Endodermal cell (in vitro differentiated cells): ENCODE results near the gene PDF. TPM values are rescaled to one million over a fixed set of nuclear protein-coding genes. Genes with fewer than 3 reads are reported as not detected.

ENCODE experiments used
- DNase-seq: peaks from one replicate; pipeline ENCODE4 v3.0.0-alpha.2; 2017
- H3K27ac ChIP-seq: 2 replicates; pipeline ENCODE4 v1.5.1; 2013; ENCODE audit warnings: mild to moderate bottlenecking, low read depth, low read length, moderate library complexity
- H3K27me3 ChIP-seq: 2 replicates; pipeline ENCODE4 v1.6.1; 2013; ENCODE audit warnings: mild to moderate bottlenecking, low read length, moderate library complexity; ENCODE audit not compliant: insufficient read depth, control insufficient read depth, poor library complexity, severe bottlenecking
- H3K36me3 ChIP-seq: 2 replicates; pipeline ENCODE4 v1.7.0; 2013; ENCODE audit warnings: mild to moderate bottlenecking, low read length, moderate library complexity; ENCODE audit not compliant: control insufficient read depth, insufficient read depth
- H3K4me1 ChIP-seq: one replicate; pipeline ENCODE4 v1.7.0; 2013; ENCODE audit warnings: low read length; ENCODE audit not compliant: control insufficient read depth, insufficient read depth
- H3K4me3 ChIP-seq: 2 replicates; pipeline ENCODE4 v1.5.1; 2013; ENCODE audit warnings: mild to moderate bottlenecking, low read length, moderate library complexity
- H3K9ac ChIP-seq: 2 replicates; pipeline ENCODE4 v1.6.1; 2013; ENCODE audit warnings: mild to moderate bottlenecking, low read length, moderate library complexity; ENCODE audit not compliant: poor library complexity, severe bottlenecking; ENCODE audit errors: extremely low read depth
- H3K9me3 ChIP-seq: 2 replicates; pipeline ENCODE4 v1.6.1; 2013; ENCODE audit warnings: mild to moderate bottlenecking, low read length, moderate library complexity; ENCODE audit not compliant: control insufficient read depth
- H3K27ac Mint-ChIP-seq: 2 replicates; pipeline ENCODE4 v1.8.0; 2020; ENCODE audit warnings: mixed read lengths
- H3K27me3 Mint-ChIP-seq: 2 replicates; pipeline ENCODE4 v1.8.0; 2021; ENCODE audit warnings: mild to moderate bottlenecking, mixed read lengths; ENCODE audit not compliant: insufficient read depth
- H3K36me3 Mint-ChIP-seq: 2 replicates; pipeline ENCODE4 v1.8.0; 2020; ENCODE audit warnings: low read depth, mixed read lengths
- H3K4me1 Mint-ChIP-seq: 2 replicates; pipeline ENCODE4 v1.8.0; 2020; ENCODE audit warnings: mixed read lengths
- H3K4me3 Mint-ChIP-seq: 2 replicates; pipeline ENCODE4 v1.8.0; 2020; ENCODE audit warnings: mild to moderate bottlenecking, moderate library complexity, mixed read lengths
- H3K9me3 Mint-ChIP-seq: 2 replicates; pipeline ENCODE4 v1.8.0; 2020; ENCODE audit warnings: mild to moderate bottlenecking, mixed read lengths
- CTCF ChIP-seq: fragments of 200-600 bp; sonication (generic); conservative IDR thresholded peaks from 2 replicates; pipeline ENCODE4 v1.5.0; 2021; ENCODE audit warnings: antibody characterized with exemption, mild to moderate bottlenecking
- WGBS, 2 experiments: methylation state at CpG; one replicate each; pipeline versions ENCODE4 v1.1.5 to v1.1.7; 2013; ENCODE audit warnings: missing lambda C conversion rate in 2 of 2, mixed read lengths in 1 of 2; ENCODE audit not compliant: insufficient coverage in 1 of 2, insufficient read length in 1 of 2; 5-methylcytosine and 5-hydroxymethylcytosine counted together
- total RNA-seq, 2 donors: library from RNA; stranded (reverse); fragmentation: NEBNext Ultra II Directional in 1 of 2; extraction: Animal tissue kit (Norgen Biotek cat#: 25700) in 1 of 2; gene quantifications; 2 replicates in 1 of 2; 3 replicates in 1 of 2; pipeline ENCODE4 v1.2.1, GENCODE V29; 2021

The PDF gene
- total RNA-seq, 2 donors from 2014 or later = 12.2 to 19.8 TPM

DNA sequence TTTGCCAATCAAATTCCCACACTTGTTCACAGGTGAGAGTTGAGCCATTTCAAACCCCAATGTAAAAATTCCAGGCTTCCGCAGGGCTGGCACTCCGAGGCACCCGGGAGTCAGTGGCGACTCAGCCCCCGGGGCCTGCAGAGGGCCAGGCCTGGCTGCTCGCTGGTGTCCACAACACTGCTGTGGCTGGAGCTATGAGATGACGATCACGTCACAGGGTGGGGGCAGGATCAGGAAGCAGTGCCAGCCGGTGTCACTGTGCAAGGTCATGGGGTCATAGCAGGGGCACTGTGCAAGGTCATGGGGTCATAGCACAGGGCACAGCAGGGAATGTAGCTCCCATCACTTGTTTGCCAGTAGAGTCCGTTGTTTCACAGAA, 11.5 kb downstream of the PDF start:
- no peak for TF ChIP-seq CTCF
- H3K27ac Mint-ChIP-seq = no peak overlapping the region
- 94 to 98% methylated on average over 9 to 10 of the region's 10 CpGs for WGBS, 2 experiments

DNA sequence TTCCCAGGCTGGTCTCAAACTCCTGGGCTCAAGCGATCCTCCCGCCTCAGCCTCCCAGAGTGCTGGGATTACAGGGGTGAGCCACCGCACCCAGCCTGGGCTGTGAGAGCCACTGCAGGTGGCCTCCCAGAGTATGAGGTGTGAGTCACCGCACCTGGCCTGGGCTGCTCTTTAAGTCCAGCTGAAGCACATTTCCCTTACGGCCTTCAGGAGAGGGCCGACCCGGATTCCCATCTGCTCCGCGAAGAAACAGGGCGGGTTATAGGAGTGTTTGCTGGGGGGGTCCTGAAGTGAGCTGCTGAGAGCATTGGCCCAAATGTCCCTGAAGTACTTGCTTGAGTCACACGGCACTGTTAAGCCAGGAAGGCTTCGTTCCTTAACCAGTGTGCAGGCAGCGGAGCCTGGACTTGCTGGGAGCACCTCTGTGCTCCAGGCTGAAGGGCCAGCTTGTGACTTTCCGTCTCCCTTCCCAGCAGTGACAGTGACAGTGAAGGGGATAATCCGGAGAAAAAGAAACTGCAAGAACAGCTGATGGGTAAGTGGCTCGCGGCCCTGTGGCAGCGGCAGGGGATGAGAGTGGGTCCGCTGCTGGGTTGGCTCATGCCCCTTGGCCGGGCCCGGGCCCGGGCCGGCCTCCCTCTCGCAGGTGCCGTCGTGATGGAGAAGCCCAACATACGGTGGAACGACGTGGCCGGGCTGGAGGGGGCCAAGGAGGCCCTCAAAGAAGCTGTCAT, 12.0 kb downstream of the PDF start:
- no peaks in the 10 kb centered on the region for H3K9me3 Mint-ChIP-seq
- peaks cover 73% of the 10 kb centered on the region for H3K36me3 ChIP-seq
- no peak overlapping the region for H3K27ac ChIP-seq
- H3K4me3 ChIP-seq = no peak overlapping the region
- H3K9ac ChIP-seq = no peak overlapping the region
- H3K27ac Mint-ChIP-seq = no peak overlapping the region
- H3K9me3 ChIP-seq = no peaks in the 10 kb centered on the region
- H3K4me1 ChIP-seq = no peaks in the 10 kb centered on the region
- 94 to 96% methylated on average over 20 to 30 of the region's 30 CpGs for WGBS, 2 experiments
- H3K27me3 ChIP-seq = no peaks in the 10 kb centered on the region
- TF ChIP-seq CTCF = no peak
- no peaks in the 10 kb centered on the region for H3K4me1 Mint-ChIP-seq
- no peak for DNase-seq
- no peaks in the 10 kb centered on the region for H3K27me3 Mint-ChIP-seq
- H3K4me3 Mint-ChIP-seq = no peak overlapping the region
- peaks cover 66% of the 10 kb centered on the region for H3K36me3 Mint-ChIP-seq

More for the DNA sequence above, 11.5 kb downstream of the PDF start:
- peaks cover 75% of the 10 kb centered on the region for H3K36me3 ChIP-seq
- H3K4me1 ChIP-seq = no peaks in the 10 kb centered on the region
- H3K27ac ChIP-seq = no peak overlapping the region
- H3K27me3 ChIP-seq = no peaks in the 10 kb centered on the region
- no peak overlapping the region for H3K9ac ChIP-seq
- peaks cover 68% of the 10 kb centered on the region for H3K36me3 Mint-ChIP-seq
- no peaks in the 10 kb centered on the region for H3K9me3 Mint-ChIP-seq
- H3K27me3 Mint-ChIP-seq = no peaks in the 10 kb centered on the region
- H3K4me3 Mint-ChIP-seq = no peak overlapping the region
- no peaks in the 10 kb centered on the region for H3K9me3 ChIP-seq
- DNase-seq = no peak
- no peak overlapping the region for H3K4me3 ChIP-seq
- H3K4me1 Mint-ChIP-seq = no peaks in the 10 kb centered on the region

GRCh38 chr16:69316595-69317034, 13.8 kb downstream of the PDF start:
- Mint-ChIP-seq H3K4me1 (peaks cover 5% of the 10 kb centered on the region), H3K4me3 (no peak overlapping the region), H3K9me3 (no peaks in the 10 kb centered on the region), H3K36me3 (peaks cover 51% of the 10 kb centered on the region), H3K27me3 (no peaks in the 10 kb centered on the region), H3K27ac (no peak overlapping the region)
- Histone ChIP-seq H3K4me1 (no peaks in the 10 kb centered on the region), H3K9me3 (no peaks in the 10 kb centered on the region), H3K9ac (no peak overlapping the region), H3K27me3 (no peaks in the 10 kb centered on the region), H3K4me3 (no peak overlapping the region), H3K36me3 (peaks cover 62% of the 10 kb centered on the region), H3K27ac (no peak overlapping the region)
- no peak for TF ChIP-seq CTCF
- DNase-seq = no peak
- 96 to 100% methylated on average over 2 to 17 of the region's 17 CpGs for WGBS, 2 experiments
